HG03469 (cell line): ENCODE measurements around the gene FDPS.
"Not testable (repeated sequence)": the region's sequence is repeated elsewhere in the genome, so short reads cannot be mapped to it uniquely, and the experiment has no call there.

Experiments used
- ATAC-seq: cut with Tn5 transposase; IDR thresholded peaks from one replicate; pipeline ENCODE4 v1.9.1; 2021; ENCODE audit warnings: mild to moderate bottlenecking, moderate library complexity, moderate number of reproducible peaks; ENCODE audit not compliant: unreplicated experiment

FDPS gene

GRCh38 chr1:155285063-155285462 is 23.6 kb upstream of the FDPS start:
- ATAC-seq: no peak

- ATAC-seq: no peak
Observed at GRCh38 chr1:155285631-155286044, 23.0 kb upstream of the FDPS start.

GRCh38 chr1:155286544-155286943 is 22.1 kb upstream of the FDPS start:
- no peak for ATAC-seq

- ATAC-seq: no peak
Observed at GRCh38 chr1:155287987-155288543, 20.6 kb upstream of the FDPS start.

- not testable (repeated sequence) for ATAC-seq
Observed at GRCh38 chr1:155291006-155291405, 17.7 kb upstream of the FDPS start.

GRCh38 chr1:155293086-155293749 is 15.4 kb upstream of the FDPS start:
- ATAC-seq: no peak

GRCh38 chr1:155294520-155295182 is 14.0 kb upstream of the FDPS start:
- no peak for ATAC-seq

GRCh38 chr1:155295183-155295941 is 13.3 kb upstream of the FDPS start:
- ATAC-seq: no peak

GRCh38 chr1:155295942-155296267 is 12.8 kb upstream of the FDPS start:
- no peak for ATAC-seq

GRCh38 chr1:155296661-155297060 is 12.0 kb upstream of the FDPS start:
- ATAC-seq: no peak

GRCh38 chr1:155297384-155297783 is 11.3 kb upstream of the FDPS start:
- no peak for ATAC-seq

GRCh38 chr1:155300024-155300423 is 8.6 kb upstream of the FDPS start:
- ATAC-seq: no peak

GRCh38 chr1:155300553-155301329 is 7.9 kb upstream of the FDPS start:
- no peak for ATAC-seq

GRCh38 chr1:155301342-155301841 is 7.3 kb upstream of the FDPS start, which contains the start of gene PKLR:
PKLR (minus strand) TSS chr1:155301438; CDS start chr1:155301395, 43 bp downstream.
- ATAC-seq: no peak

- no peak for ATAC-seq
Observed at GRCh38 chr1:155304558-155305063, 4.1 kb upstream of the FDPS start.

GRCh38 chr1:155305881-155306391 is 2.7 kb upstream of the FDPS start:
- no peak for ATAC-seq

- ATAC-seq: no peak
Observed at GRCh38 chr1:155307247-155307740, 1.4 kb upstream of the FDPS start.

GRCh38 chr1:155309423-155310021 is 856 bp downstream of the FDPS start:
- no peak for ATAC-seq

- ATAC-seq: no peak
Observed at GRCh38 chr1:155313261-155313660, 4.6 kb downstream of the FDPS start.

GRCh38 chr1:155316922-155317321 is 8.3 kb downstream of the FDPS start:
- ATAC-seq: no peak
